SK-N-SH (cell line): Measurements from ENCODE around the gene PDE4B. TPM values are rescaled to one million over a fixed set of nuclear protein-coding genes. Genes with fewer than 3 reads are reported as not detected.

Experiments
- CTCF ChIA-PET: fragments of 300-600, 350-600 bp; formaldehyde crosslinking; extraction: SDS; loops from one replicate; lab custom pipeline; 2021; lab: Yijun Ruan, JAX
- POLR2A ChIA-PET: fragments of 350-600 bp; sonication (Branson Sonifier 250); formaldehyde crosslinking; extraction: SDS; loops from one replicate; lab custom pipeline; 2020; ENCODE audit warnings: antibody characterized with exemption, inconsistent platforms; lab: Yijun Ruan, JAX
- DNase-seq: peaks from one replicate; pipeline ENCODE4 v3.0.0; 2012
- H2AFZ ChIP-seq: fragments of 200-600 bp; sonication (generic); 2 replicates; pipeline ENCODE4 v1.8.1; 2016; ENCODE audit warnings: antibody characterized with exemption, mild to moderate bottlenecking, low read depth
- H3F3A ChIP-seq: fragments of 200-600 bp; sonication (generic); replicated peaks from 2 replicates; pipeline ENCODE3; 2016; ENCODE audit warnings: antibody characterized with exemption, mild to moderate bottlenecking; ENCODE audit not compliant: insufficient read depth
- H3K27ac ChIP-seq, 2 experiments: fragments of 200-500 bp in 1 of 2; fragments of 200-600 bp in 1 of 2; sonication (Bioruptor generic) in 1 of 2; sonication (generic), shearing (Covaris generic) in 1 of 2; 2 replicates each; pipeline versions ENCODE4 v1.5.1 to v1.6.1; 2014 to 2016; ENCODE audit warnings: low read depth in 2 of 2, inconsistent platforms in 1 of 2, low read length in 1 of 2, mild to moderate bottlenecking in 1 of 2, mixed read lengths in 1 of 2
- H3K27me3 ChIP-seq: fragments of 200-600 bp; sonication (generic), shearing (Covaris generic); 2 replicates; pipeline ENCODE4 v1.6.1; 2016; ENCODE audit warnings: mixed run types; ENCODE audit not compliant: insufficient read depth
- H3K36me3 ChIP-seq, 2 experiments: fragments of 200-500 bp in 1 of 2; fragments of 200-600 bp in 1 of 2; sonication (Bioruptor generic) in 1 of 2; sonication (generic) in 1 of 2; replicated peaks in 1 of 2; 2 replicates each; pipeline versions ENCODE3 to v1.5.1; 2014 to 2016; ENCODE audit warnings: low read length in 1 of 2, mild to moderate bottlenecking in 1 of 2; ENCODE audit not compliant: insufficient read depth in 2 of 2, control insufficient read depth in 1 of 2
- H3K4me1 ChIP-seq, 2 experiments: fragments of 200-500 bp in 1 of 2; fragments of 200-600 bp in 1 of 2; sonication (Bioruptor generic) in 1 of 2; sonication (generic), shearing (Covaris generic) in 1 of 2; 2 replicates each; pipeline versions ENCODE4 v1.5.1 to v1.6.1; 2014 to 2016; ENCODE audit warnings: low read depth in 1 of 2, low read length in 1 of 2, mixed run types in 1 of 2; ENCODE audit not compliant: insufficient read depth in 2 of 2, control insufficient read depth in 1 of 2
- H3K4me2 ChIP-seq: fragments of 200-600 bp; sonication (generic), shearing (Covaris generic); 2 replicates; pipeline ENCODE4 v1.6.1; 2017; ENCODE audit warnings: mixed run types
- H3K4me3 ChIP-seq, 2 experiments: fragments of 200-500 bp in 1 of 2; fragments of 200-600 bp in 1 of 2; sonication (Bioruptor generic) in 1 of 2; sonication (generic), shearing (Covaris generic) in 1 of 2; 2 replicates each; pipeline versions ENCODE4 v1.5.1 to v1.8.1; 2014 to 2016; ENCODE audit warnings: low read depth in 2 of 2, inconsistent platforms in 1 of 2, low read length in 1 of 2, mild to moderate bottlenecking in 1 of 2, mixed read lengths in 1 of 2, moderate library complexity in 1 of 2
- H3K79me2 ChIP-seq: fragments of 200-600 bp; sonication (generic); 2 replicates; pipeline ENCODE4 v1.8.1; 2017; ENCODE audit warnings: mild to moderate bottlenecking; ENCODE audit not compliant: insufficient read depth
- H3K9ac ChIP-seq: fragments of 200-600 bp; sonication (generic); 2 replicates; pipeline ENCODE4 v1.6.1; 2017; ENCODE audit warnings: mixed run types
- H3K9me2 ChIP-seq: fragments of 200-600 bp; sonication (generic); 2 replicates; pipeline ENCODE4 v1.6.1; 2017; ENCODE audit warnings: mixed run types
- H3K9me3 ChIP-seq: fragments of 200-600 bp; sonication (generic); 2 replicates; pipeline ENCODE4 v1.6.1; 2017; ENCODE audit warnings: mixed run types, mild to moderate bottlenecking, moderate library complexity
- H4K20me1 ChIP-seq: fragments of 200-600 bp; sonication (generic); 2 replicates; pipeline ENCODE4 v1.6.1; 2017; ENCODE audit warnings: mild to moderate bottlenecking, mixed run types; ENCODE audit not compliant: insufficient read depth
- CHD2 ChIP-seq: fragments of 150-350 bp; IDR thresholded peaks from 2 replicates; pipeline ENCODE4 v1.6.1; 2018; ENCODE audit warnings: low read length; ENCODE audit not compliant: partially characterized antibody
- ELF1 ChIP-seq: IDR thresholded peaks from 2 replicates; pipeline ENCODE4 v1.4.0; 2012
- EZH2phosphoT487 ChIP-seq: fragments of 200-600 bp; sonication (generic); IDR thresholded peaks from 2 replicates; pipeline ENCODE4 v1.6.1; 2017; ENCODE audit warnings: low read depth, mixed run types, mild to moderate bottlenecking, antibody characterized with exemption, moderate library complexity, borderline replicate concordance
- FOSL2 ChIP-seq: IDR thresholded peaks from 2 replicates; pipeline ENCODE4 v1.4.0; 2012; ENCODE audit warnings: low read depth, mild to moderate bottlenecking, moderate library complexity, borderline replicate concordance
- FOXJ3 ChIP-seq: sonication (generic); formaldehyde crosslinking; IDR thresholded peaks from 2 replicates; pipeline ENCODE4 v1.5.1; 2020; ENCODE audit warnings: mild to moderate bottlenecking, missing genetic modification reagents
- GABPA ChIP-seq: IDR thresholded peaks from 2 replicates; pipeline ENCODE4 v1.4.0; 2012; ENCODE audit warnings: low read depth, mild to moderate bottlenecking
- GATA2 ChIP-seq: sonication (generic); formaldehyde crosslinking; IDR thresholded peaks from 2 replicates; pipeline ENCODE4 v1.5.0; 2020; ENCODE audit warnings: mild to moderate bottlenecking, missing genetic modification reagents
- MEF2A ChIP-seq: IDR thresholded peaks from 2 replicates; pipeline ENCODE4 v1.4.0; 2012; ENCODE audit warnings: low read depth, borderline replicate concordance
- MXI1 ChIP-seq: IDR thresholded peaks from 2 replicates; pipeline ENCODE4 v1.6.1; 2012; ENCODE audit warnings: mild to moderate bottlenecking, low read depth, low read length, improper control_type of control experiment
- NFIC ChIP-seq: IDR thresholded peaks from 2 replicates; pipeline ENCODE4 v1.4.0; 2012; ENCODE audit warnings: borderline replicate concordance
- RFX5 ChIP-seq: IDR thresholded peaks from 2 replicates; pipeline ENCODE4 v1.6.1; 2012; ENCODE audit warnings: mild to moderate bottlenecking, improper control_type of control experiment, low read length
- RXRA ChIP-seq: IDR thresholded peaks from 2 replicates; pipeline ENCODE4 v1.4.0; 2012; ENCODE audit warnings: low read depth, mild to moderate bottlenecking, borderline replicate concordance
- SMC3 ChIP-seq: IDR thresholded peaks from 2 replicates; pipeline ENCODE4 v1.6.1; 2012; ENCODE audit warnings: low read depth, low read length, improper control_type of control experiment
- WGBS: methylation state at CpG from one replicate; pipeline ENCODE4 v1.1.6; 2017; ENCODE audit warnings: low lambda C conversion rate; 5-methylcytosine and 5-hydroxymethylcytosine counted together
- polyA plus RNA-seq, 3 experiments: library from polyadenylated mRNA; depleted of rRNA; stranded (reverse); fragments of >200 nt; gene quantifications; 2 replicates each; pipeline ENCODE4 v1.2.3, GENCODE V29; 2012
- TF ChIP-seq, protein P1 (sequence below): fragments of 150-350 bp; IDR thresholded peaks from 2 replicates; pipeline ENCODE4 v1.6.1; 2016; ENCODE audit warnings: mild to moderate bottlenecking, low read depth, low read length
- TF ChIP-seq, protein P2 (sequence below): fragments of 200-600 bp; sonication (generic); IDR thresholded peaks from 2 replicates; pipeline ENCODE4 v1.6.1; 2017; ENCODE audit warnings: antibody characterized with exemption, mild to moderate bottlenecking, moderate library complexity
- TF ChIP-seq, protein P3 (sequence below): IDR thresholded peaks from 2 replicates; pipeline ENCODE4 v1.4.0; 2012; ENCODE audit warnings: low read depth
- TF ChIP-seq, protein P4 (sequence below): IDR thresholded peaks from 2 replicates; pipeline ENCODE4 v1.4.0; 2012; ENCODE audit warnings: low read depth, borderline replicate concordance
- TF ChIP-seq, protein P5 (sequence below): IDR thresholded peaks from 2 replicates; pipeline ENCODE4 v1.6.1; 2012; ENCODE audit warnings: mild to moderate bottlenecking, low read depth, low read length, moderate library complexity

The PDE4B gene
- polyA plus RNA-seq, 1 of the 3 experiments (the other 2 are of a cell fraction) = 1.9 TPM

DNA sequence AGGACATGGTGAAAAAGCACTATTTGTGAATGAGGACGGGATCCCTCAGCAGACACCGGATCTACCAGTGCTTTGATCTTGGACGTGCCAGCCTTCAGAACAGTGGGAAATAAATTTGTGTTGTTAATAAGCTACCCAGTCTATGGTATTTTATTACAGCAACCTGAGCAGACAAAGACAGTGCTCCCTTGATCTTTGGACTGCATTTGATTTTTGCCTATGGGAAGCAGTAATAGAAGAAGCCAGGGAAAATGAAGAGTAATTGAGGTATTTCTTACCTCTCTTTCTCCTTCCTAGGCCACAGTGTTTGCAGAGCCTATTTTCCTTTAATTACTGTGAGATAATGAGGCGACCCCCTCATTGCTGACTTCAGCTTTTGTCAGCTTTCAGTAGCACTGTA is 87.9 kb downstream of the PDE4B start:
- no peak overlapping the region for H3K9ac ChIP-seq
- H3K36me3 ChIP-seq = no peaks in the 10 kb centered on the region
- ChIA-PET CTCF (no interaction called here), POLR2A (no interaction called here)
- no peak overlapping the region for H3K27ac ChIP-seq
- no peak overlapping the region for H3K4me3 ChIP-seq
- H3K4me1 ChIP-seq = no peaks in the 10 kb centered on the region
- no peaks in the 10 kb centered on the region for H3F3A ChIP-seq
- H3K4me2 ChIP-seq = no peak overlapping the region
- H3K9me2 ChIP-seq = no peaks in the 10 kb centered on the region
- H3K9me3 ChIP-seq = no peaks in the 10 kb centered on the region; the same call in 1 of the 2 replicates
- no peaks in the 10 kb centered on the region for H3K79me2 ChIP-seq
- TF ChIP-seq NFIC (no peak), GABPA (no peak), EZH2phosphoT487 (no peak), ELF1 (no peak), SMC3 (no peak)
- TF ChIP-seq, protein P1, sequence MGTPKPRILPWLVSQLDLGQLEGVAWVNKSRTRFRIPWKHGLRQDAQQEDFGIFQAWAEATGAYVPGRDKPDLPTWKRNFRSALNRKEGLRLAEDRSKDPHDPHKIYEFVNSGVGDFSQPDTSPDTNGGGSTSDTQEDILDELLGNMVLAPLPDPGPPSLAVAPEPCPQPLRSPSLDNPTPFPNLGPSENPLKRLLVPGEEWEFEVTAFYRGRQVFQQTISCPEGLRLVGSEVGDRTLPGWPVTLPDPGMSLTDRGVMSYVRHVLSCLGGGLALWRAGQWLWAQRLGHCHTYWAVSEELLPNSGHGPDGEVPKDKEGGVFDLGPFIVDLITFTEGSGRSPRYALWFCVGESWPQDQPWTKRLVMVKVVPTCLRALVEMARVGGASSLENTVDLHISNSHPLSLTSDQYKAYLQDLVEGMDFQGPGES = no peak
- TF ChIP-seq, protein P2, sequence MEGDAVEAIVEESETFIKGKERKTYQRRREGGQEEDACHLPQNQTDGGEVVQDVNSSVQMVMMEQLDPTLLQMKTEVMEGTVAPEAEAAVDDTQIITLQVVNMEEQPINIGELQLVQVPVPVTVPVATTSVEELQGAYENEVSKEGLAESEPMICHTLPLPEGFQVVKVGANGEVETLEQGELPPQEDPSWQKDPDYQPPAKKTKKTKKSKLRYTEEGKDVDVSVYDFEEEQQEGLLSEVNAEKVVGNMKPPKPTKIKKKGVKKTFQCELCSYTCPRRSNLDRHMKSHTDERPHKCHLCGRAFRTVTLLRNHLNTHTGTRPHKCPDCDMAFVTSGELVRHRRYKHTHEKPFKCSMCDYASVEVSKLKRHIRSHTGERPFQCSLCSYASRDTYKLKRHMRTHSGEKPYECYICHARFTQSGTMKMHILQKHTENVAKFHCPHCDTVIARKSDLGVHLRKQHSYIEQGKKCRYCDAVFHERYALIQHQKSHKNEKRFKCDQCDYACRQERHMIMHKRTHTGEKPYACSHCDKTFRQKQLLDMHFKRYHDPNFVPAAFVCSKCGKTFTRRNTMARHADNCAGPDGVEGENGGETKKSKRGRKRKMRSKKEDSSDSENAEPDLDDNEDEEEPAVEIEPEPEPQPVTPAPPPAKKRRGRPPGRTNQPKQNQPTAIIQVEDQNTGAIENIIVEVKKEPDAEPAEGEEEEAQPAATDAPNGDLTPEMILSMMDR = no peak
- TF ChIP-seq, protein P3, sequence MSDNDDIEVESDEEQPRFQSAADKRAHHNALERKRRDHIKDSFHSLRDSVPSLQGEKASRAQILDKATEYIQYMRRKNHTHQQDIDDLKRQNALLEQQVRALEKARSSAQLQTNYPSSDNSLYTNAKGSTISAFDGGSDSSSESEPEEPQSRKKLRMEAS = no peak
- 44% methylated on average over 4 of the region's 4 CpGs for WGBS
- no peaks in the 10 kb centered on the region for H4K20me1 ChIP-seq
- no peak overlapping the region for H2AFZ ChIP-seq
- no peaks in the 10 kb centered on the region for H3K27me3 ChIP-seq
- DNase-seq = no peak

DNA sequence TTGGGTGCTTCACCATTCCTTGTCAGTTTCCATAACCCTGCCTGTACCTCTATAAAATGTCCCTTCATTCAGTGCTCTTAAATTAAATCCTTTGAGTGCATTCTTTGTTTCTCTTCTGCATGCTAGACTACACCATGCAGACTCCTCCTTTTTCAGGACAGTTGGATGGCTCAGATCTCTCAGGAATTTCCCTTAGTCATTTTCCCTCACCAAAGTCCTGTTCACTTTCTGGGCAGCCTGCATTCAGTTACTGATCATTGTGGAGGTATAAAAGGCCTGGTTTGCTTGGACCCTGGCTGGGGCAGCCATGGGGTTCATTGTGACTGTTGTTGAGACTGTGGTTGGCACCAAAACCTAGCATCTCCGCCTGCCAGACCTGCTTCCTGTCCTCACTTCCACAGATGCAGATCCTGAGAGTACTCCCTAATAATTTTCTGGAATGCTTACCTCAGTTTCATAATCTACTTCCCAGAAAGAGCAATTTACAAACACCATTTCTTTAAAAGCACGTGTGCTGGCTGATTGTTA is 88.4 kb downstream of the PDE4B start:
- Histone ChIP-seq H3K4me2 (0 out of 2 replicates have a peak overlapping the region, but pooled peaks have one; percentile 29), H3K36me3 (no peaks in the 10 kb centered on the region), H3K79me2 (no peaks in the 10 kb centered on the region), H3K9ac (no peak overlapping the region), H3K4me3 (no peak overlapping the region), H2AFZ (0 out of 2 replicates have a peak overlapping the region, but pooled peaks have one; percentile 18), H3K27ac (no peak overlapping the region), H4K20me1 (no peaks in the 10 kb centered on the region), H3K9me2 (no peaks in the 10 kb centered on the region), H3K9me3 (no peaks in the 10 kb centered on the region; the same call in 1 of the 2 replicates), H3F3A (no peaks in the 10 kb centered on the region), H3K27me3 (no peaks in the 10 kb centered on the region), H3K4me1 (no peaks in the 10 kb centered on the region)
- ChIA-PET CTCF (no interaction called here), POLR2A (no interaction called here)
- WGBS = 43% methylated on average over 2 of the region's 2 CpGs
- DNase-seq = no peak
- no peak for TF ChIP-seq FOSL2
- TF ChIP-seq CHD2 = no peak
- TF ChIP-seq EZH2phosphoT487 = no peak
- TF ChIP-seq, protein P4, sequence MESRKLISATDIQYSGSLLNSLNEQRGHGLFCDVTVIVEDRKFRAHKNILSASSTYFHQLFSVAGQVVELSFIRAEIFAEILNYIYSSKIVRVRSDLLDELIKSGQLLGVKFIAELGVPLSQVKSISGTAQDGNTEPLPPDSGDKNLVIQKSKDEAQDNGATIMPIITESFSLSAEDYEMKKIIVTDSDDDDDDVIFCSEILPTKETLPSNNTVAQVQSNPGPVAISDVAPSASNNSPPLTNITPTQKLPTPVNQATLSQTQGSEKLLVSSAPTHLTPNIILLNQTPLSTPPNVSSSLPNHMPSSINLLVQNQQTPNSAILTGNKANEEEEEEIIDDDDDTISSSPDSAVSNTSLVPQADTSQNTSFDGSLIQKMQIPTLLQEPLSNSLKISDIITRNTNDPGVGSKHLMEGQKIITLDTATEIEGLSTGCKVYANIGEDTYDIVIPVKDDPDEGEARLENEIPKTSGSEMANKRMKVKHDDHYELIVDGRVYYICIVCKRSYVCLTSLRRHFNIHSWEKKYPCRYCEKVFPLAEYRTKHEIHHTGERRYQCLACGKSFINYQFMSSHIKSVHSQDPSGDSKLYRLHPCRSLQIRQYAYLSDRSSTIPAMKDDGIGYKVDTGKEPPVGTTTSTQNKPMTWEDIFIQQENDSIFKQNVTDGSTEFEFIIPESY = no peak
- TF ChIP-seq MEF2A = no peak
- no peak for TF ChIP-seq RXRA
- no peak for TF ChIP-seq MXI1
- no peak for TF ChIP-seq RFX5
- no peak for TF ChIP-seq FOXJ3 (CRISPR knock-in tag)
- no peak for TF ChIP-seq NFIC
- TF ChIP-seq GABPA = no peak
- TF ChIP-seq, protein P5, sequence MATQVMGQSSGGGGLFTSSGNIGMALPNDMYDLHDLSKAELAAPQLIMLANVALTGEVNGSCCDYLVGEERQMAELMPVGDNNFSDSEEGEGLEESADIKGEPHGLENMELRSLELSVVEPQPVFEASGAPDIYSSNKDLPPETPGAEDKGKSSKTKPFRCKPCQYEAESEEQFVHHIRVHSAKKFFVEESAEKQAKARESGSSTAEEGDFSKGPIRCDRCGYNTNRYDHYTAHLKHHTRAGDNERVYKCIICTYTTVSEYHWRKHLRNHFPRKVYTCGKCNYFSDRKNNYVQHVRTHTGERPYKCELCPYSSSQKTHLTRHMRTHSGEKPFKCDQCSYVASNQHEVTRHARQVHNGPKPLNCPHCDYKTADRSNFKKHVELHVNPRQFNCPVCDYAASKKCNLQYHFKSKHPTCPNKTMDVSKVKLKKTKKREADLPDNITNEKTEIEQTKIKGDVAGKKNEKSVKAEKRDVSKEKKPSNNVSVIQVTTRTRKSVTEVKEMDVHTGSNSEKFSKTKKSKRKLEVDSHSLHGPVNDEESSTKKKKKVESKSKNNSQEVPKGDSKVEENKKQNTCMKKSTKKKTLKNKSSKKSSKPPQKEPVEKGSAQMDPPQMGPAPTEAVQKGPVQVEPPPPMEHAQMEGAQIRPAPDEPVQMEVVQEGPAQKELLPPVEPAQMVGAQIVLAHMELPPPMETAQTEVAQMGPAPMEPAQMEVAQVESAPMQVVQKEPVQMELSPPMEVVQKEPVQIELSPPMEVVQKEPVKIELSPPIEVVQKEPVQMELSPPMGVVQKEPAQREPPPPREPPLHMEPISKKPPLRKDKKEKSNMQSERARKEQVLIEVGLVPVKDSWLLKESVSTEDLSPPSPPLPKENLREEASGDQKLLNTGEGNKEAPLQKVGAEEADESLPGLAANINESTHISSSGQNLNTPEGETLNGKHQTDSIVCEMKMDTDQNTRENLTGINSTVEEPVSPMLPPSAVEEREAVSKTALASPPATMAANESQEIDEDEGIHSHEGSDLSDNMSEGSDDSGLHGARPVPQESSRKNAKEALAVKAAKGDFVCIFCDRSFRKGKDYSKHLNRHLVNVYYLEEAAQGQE = no peak
- TF ChIP-seq, protein P3 = no peak
- TF ChIP-seq GATA2 (CRISPR knock-in tag) = no peak
